Activated CD4-positive, alpha-beta T cell treated with anti-CD3 and anti-CD28 coated beads, Interleukin-2, amount 50 U/mL, for 4 hours (primary cell): ENCODE data around the gene ZFY.
A peak's percentile ranks its signal among the peaks of the same experiment; 100 is the strongest.

Experiments
- DNase-seq, 2 experiments: peaks; one replicate each; pipeline ENCODE4 v3.0.0-alpha.2; 2020

The ZFY gene

GRCh38 chrY:2934861-2935715 is at the start of gene ZFY:
Gene ZFY, plus strand, starts transcription at chrY:2935381. Its CDS starts 18,556 bp downstream, at chrY:2953937.
- DNase-seq: peak; percentile 52 to 55

- no peak for DNase-seq
These were observed 49.3 kb upstream of the ZFY start for GRCh38 chrY:2885880-2886279.

GRCh38 chrY:2887386-2887785 is 47.8 kb upstream of the ZFY start:
- no peak for DNase-seq

- DNase-seq: no peak
These were observed 47.2 kb upstream of the ZFY start for GRCh38 chrY:2887955-2888354.

GRCh38 chrY:2893471-2893870 is 41.7 kb upstream of the ZFY start:
- no peak for DNase-seq

GRCh38 chrY:2896050-2896449 is 39.1 kb upstream of the ZFY start:
- no peak for DNase-seq

- no peak for DNase-seq
These were observed 27.8 kb upstream of the ZFY start for GRCh38 chrY:2907356-2907755.

- DNase-seq: peak; percentile 9 to 29
These were observed 21.9 kb upstream of the ZFY start for GRCh38 chrY:2913066-2913815.

GRCh38 chrY:2934078-2934477 is 1.1 kb upstream of the ZFY start:
- DNase-seq: no peak

- peak; percentile 78 to 80 for DNase-seq
These were observed 695 bp downstream of the ZFY start for GRCh38 chrY:2935716-2936435.

- no peak for DNase-seq
These were observed 1.2 kb downstream of the ZFY start for GRCh38 chrY:2936436-2936750.

- DNase-seq: no peak
These were observed 2.0 kb downstream of the ZFY start for GRCh38 chrY:2937149-2937548.

- DNase-seq: peak; percentile 18 to 32
These were observed 14.5 kb downstream of the ZFY start for GRCh38 chrY:2949590-2950252.

- no peak for DNase-seq
These were observed 15.5 kb downstream of the ZFY start for GRCh38 chrY:2950655-2951054.

GRCh38 chrY:2952912-2953311 is 17.7 kb downstream of the ZFY start:
- no peak for DNase-seq

- no peak for DNase-seq
These were observed 19.6 kb downstream of the ZFY start for GRCh38 chrY:2954735-2955134.

- DNase-seq: no peak
These were observed 20.4 kb downstream of the ZFY start for GRCh38 chrY:2955561-2955960.

GRCh38 chrY:2962061-2962460 is 26.9 kb downstream of the ZFY start:
- no peak for DNase-seq

- no peak for DNase-seq
These were observed 29.6 kb downstream of the ZFY start for GRCh38 chrY:2964814-2965213.

- DNase-seq: no peak
These were observed 30.4 kb downstream of the ZFY start for GRCh38 chrY:2965629-2966028.

- no peak for DNase-seq
These were observed 34.4 kb downstream of the ZFY start for GRCh38 chrY:2969561-2969960.

- no peak for DNase-seq
These were observed 37.5 kb downstream of the ZFY start for GRCh38 chrY:2972708-2973107.

GRCh38 chrY:2973110-2973751 is 38.0 kb downstream of the ZFY start:
- DNase-seq: no peak
